Activated T-cell treated with anti-CD3 and anti-CD28 coated beads, Interleukin-2, amount 50 U/mL, for 1 hour (primary cell): Measurements from ENCODE around the gene DLX5.

Experiments used
- DNase-seq: peaks from one replicate; pipeline ENCODE4 v3.0.0-alpha.2; 2020

DLX5 gene

GRCh38 chr7:96987719-96988118 lies 36.9 kb downstream of the DLX5 start:
- no peak for DNase-seq

- no peak for DNase-seq
Observed at GRCh38 chr7:96986901-96987300, 37.7 kb downstream of the DLX5 start.

GRCh38 chr7:96985992-96986391 lies 38.6 kb downstream of the DLX5 start:
- DNase-seq, result no peak

GRCh38 chr7:96982586-96982985 lies 42.0 kb downstream of the DLX5 start:
- DNase-seq, result no peak

GRCh38 chr7:96979551-96980276 lies 44.9 kb downstream of the DLX5 start:
- no peak for DNase-seq

GRCh38 chr7:96977445-96977844 lies 47.2 kb downstream of the DLX5 start:
- DNase-seq, result no peak

- no peak for DNase-seq
Observed at GRCh38 chr7:96976106-96976505, 48.5 kb downstream of the DLX5 start.

GRCh38 chr7:96973986-96974385 lies 50.6 kb downstream of the DLX5 start:
- no peak for DNase-seq

- DNase-seq, result no peak
Observed at GRCh38 chr7:96970739-96971138, 53.9 kb downstream of the DLX5 start.
